ENCODE results near the gene CCDC9. TPM values are rescaled to one million over a fixed set of nuclear protein-coding genes. Genes with fewer than 3 reads are reported as not detected.

Gene CCDC9
- total and polyA plus RNA-seq, 2 donors (not counting 1 experiment from before 2014, with no cell fraction given): 7.2 to 8.1 TPM

GRCh38 chr19:47302249-47302648, 45.9 kb downstream of the CCDC9 start:
- H3K9me3 ChIP-seq (ENCODE audit: control insufficient read depth, insufficient read depth, low read depth, low read length): no peaks in the 10 kb centered on the region
- H3K4me3 ChIP-seq (replicated peaks in 1 of 4; ENCODE audit: control extremely low read depth in 1 of 4, insufficient read depth in 1 of 4, low read depth in 3 of 4, low read length in 4 of 4): no peak overlapping the region
- no peaks in the 10 kb centered on the region for H4K20me1 ChIP-seq (ENCODE audit: control insufficient read depth, extremely low read depth, insufficient read depth, low read length)
- no peak overlapping the region for H3K9ac ChIP-seq (ENCODE audit: insufficient read depth, low read length)
- H3K27me3 ChIP-seq (ENCODE audit: control insufficient read depth, insufficient read depth, low read length): no peaks in the 10 kb centered on the region
- no peak overlapping the region for H3K4me2 ChIP-seq (ENCODE audit: extremely low read depth, insufficient read depth, low read length)
- no peak for DNase-seq (ENCODE audit: low read depth in 2 of 2)
- H2AFZ ChIP-seq (ENCODE audit: low read length): no peak overlapping the region
- no peaks in the 10 kb centered on the region for H3K4me1 ChIP-seq (ENCODE audit: control insufficient read depth, extremely low read depth, insufficient read depth, low read length)
- TF ChIP-seq EZH2 (IDR thresholded peaks at IDR 0.05; ENCODE audit: low read length, missing control alignments): no peak
- TF ChIP-seq, protein P1, sequence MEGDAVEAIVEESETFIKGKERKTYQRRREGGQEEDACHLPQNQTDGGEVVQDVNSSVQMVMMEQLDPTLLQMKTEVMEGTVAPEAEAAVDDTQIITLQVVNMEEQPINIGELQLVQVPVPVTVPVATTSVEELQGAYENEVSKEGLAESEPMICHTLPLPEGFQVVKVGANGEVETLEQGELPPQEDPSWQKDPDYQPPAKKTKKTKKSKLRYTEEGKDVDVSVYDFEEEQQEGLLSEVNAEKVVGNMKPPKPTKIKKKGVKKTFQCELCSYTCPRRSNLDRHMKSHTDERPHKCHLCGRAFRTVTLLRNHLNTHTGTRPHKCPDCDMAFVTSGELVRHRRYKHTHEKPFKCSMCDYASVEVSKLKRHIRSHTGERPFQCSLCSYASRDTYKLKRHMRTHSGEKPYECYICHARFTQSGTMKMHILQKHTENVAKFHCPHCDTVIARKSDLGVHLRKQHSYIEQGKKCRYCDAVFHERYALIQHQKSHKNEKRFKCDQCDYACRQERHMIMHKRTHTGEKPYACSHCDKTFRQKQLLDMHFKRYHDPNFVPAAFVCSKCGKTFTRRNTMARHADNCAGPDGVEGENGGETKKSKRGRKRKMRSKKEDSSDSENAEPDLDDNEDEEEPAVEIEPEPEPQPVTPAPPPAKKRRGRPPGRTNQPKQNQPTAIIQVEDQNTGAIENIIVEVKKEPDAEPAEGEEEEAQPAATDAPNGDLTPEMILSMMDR (conservative IDR thresholded peaks at IDR 0.05 in 1 of 2, IDR thresholded peaks at IDR 0.05 in 1 of 2; ENCODE audit: low read depth in 1 of 2, low read length in 2 of 2): no peak
- H3K27ac ChIP-seq (ENCODE audit: insufficient read depth, low read length): no peak overlapping the region
- H3K36me3 ChIP-seq (ENCODE audit: control insufficient read depth, insufficient read depth, low read length): no peaks in the 10 kb centered on the region
- H3K79me2 ChIP-seq (ENCODE audit: control insufficient read depth, insufficient read depth, low read length): no peaks in the 10 kb centered on the region

- Histone ChIP-seq H3K9me3 (ENCODE audit: control insufficient read depth, insufficient read depth, low read depth, low read length) (no peaks in the 10 kb centered on the region), H3K4me2 (ENCODE audit: extremely low read depth, insufficient read depth, low read length) (no peak overlapping the region), H3K9ac (ENCODE audit: insufficient read depth, low read length) (no peak overlapping the region), H3K79me2 (ENCODE audit: control insufficient read depth, insufficient read depth, low read length) (no peaks in the 10 kb centered on the region), H2AFZ (ENCODE audit: low read length) (no peak overlapping the region), H3K27ac (ENCODE audit: insufficient read depth, low read length) (no peak overlapping the region), H3K4me3 (replicated peaks in 1 of 4; ENCODE audit: control extremely low read depth in 1 of 4, insufficient read depth in 1 of 4, low read depth in 3 of 4, low read length in 4 of 4) (no peak overlapping the region), H3K4me1 (ENCODE audit: control insufficient read depth, extremely low read depth, insufficient read depth, low read length) (no peaks in the 10 kb centered on the region), H3K36me3 (ENCODE audit: control insufficient read depth, insufficient read depth, low read length) (no peaks in the 10 kb centered on the region), H4K20me1 (ENCODE audit: control insufficient read depth, extremely low read depth, insufficient read depth, low read length) (no peaks in the 10 kb centered on the region), H3K27me3 (ENCODE audit: control insufficient read depth, insufficient read depth, low read length) (no peaks in the 10 kb centered on the region)
- DNase-seq (ENCODE audit: low read depth in 2 of 2): no peak
- TF ChIP-seq, protein P1 (conservative IDR thresholded peaks at IDR 0.05 in 1 of 2, IDR thresholded peaks at IDR 0.05 in 1 of 2; ENCODE audit: low read depth in 1 of 2, low read length in 2 of 2): no peak
- TF ChIP-seq EZH2 (IDR thresholded peaks at IDR 0.05; ENCODE audit: low read length, missing control alignments): no peak
Measured at GRCh38 chr19:47303966-47304365, 47.6 kb downstream of the CCDC9 start.

DNA sequence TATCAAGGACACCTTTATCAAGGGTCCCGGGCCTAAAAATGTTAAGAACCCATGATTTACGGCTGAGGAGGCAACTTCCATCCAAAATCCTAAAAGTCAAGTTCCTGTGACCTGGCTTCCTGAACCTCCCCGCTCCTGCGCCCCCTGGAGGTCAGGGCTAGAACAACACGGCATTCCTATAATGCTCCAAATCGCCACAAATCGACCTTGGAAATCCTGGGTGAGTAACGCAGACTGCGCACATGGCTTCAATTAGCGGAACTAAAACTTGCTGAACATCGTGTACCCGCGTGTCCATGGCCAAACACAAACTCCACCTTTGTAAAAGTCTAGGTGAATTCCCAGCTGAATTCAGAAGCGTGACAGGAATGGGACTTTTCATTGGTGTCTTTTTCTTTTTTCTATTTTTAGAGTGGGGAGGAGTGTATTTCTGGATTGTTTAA, 49.0 kb downstream of the CCDC9 start:
- H3K27ac ChIP-seq (ENCODE audit: insufficient read depth, low read length): no peak overlapping the region
- H3K9ac ChIP-seq (ENCODE audit: insufficient read depth, low read length): no peak overlapping the region
- H3K4me2 ChIP-seq (ENCODE audit: extremely low read depth, insufficient read depth, low read length): peak overlapping the region; percentile 72
- no peaks in the 10 kb centered on the region for H3K79me2 ChIP-seq (ENCODE audit: control insufficient read depth, insufficient read depth, low read length)
- H3K4me1 ChIP-seq (ENCODE audit: control insufficient read depth, extremely low read depth, insufficient read depth, low read length): no peaks in the 10 kb centered on the region
- no peaks in the 10 kb centered on the region for H3K27me3 ChIP-seq (ENCODE audit: control insufficient read depth, insufficient read depth, low read length)
- no peaks in the 10 kb centered on the region for H3K9me3 ChIP-seq (ENCODE audit: control insufficient read depth, insufficient read depth, low read depth, low read length)
- H2AFZ ChIP-seq (ENCODE audit: low read length): no peak overlapping the region
- TF ChIP-seq, protein P1 (conservative IDR thresholded peaks at IDR 0.05 in 1 of 2, IDR thresholded peaks at IDR 0.05 in 1 of 2; ENCODE audit: low read depth in 1 of 2, low read length in 2 of 2): peak; percentile 95 to 100
- TF ChIP-seq EZH2 (IDR thresholded peaks at IDR 0.05; ENCODE audit: low read length, missing control alignments): no peak
- peak overlapping the region in 2 of 4 experiments; percentile 19 to 28 for H3K4me3 ChIP-seq (replicated peaks in 1 of 4; ENCODE audit: control extremely low read depth in 1 of 4, insufficient read depth in 1 of 4, low read depth in 3 of 4, low read length in 4 of 4)
- H4K20me1 ChIP-seq (ENCODE audit: control insufficient read depth, extremely low read depth, insufficient read depth, low read length): no peaks in the 10 kb centered on the region
- H3K36me3 ChIP-seq (ENCODE audit: control insufficient read depth, insufficient read depth, low read length): no peaks in the 10 kb centered on the region
- DNase-seq (ENCODE audit: low read depth in 2 of 2): peak; percentile 79 to 92

All from fibroblast of lung (primary cell).